Measurements from ENCODE around the gene S100A1.
"Not testable (repeated sequence)": the region's sequence is repeated elsewhere in the genome, so short reads cannot be mapped to it uniquely, and the experiment has no call there.

- TF ChIP-seq CTCF (IDR thresholded peaks at IDR 0.05); POLR2A (IDR thresholded peaks at IDR 0.05); POLR2AphosphoS5 (IDR thresholded peaks at IDR 0.05); EP300 (IDR thresholded peaks at IDR 0.05; ENCODE audit: low read depth): not testable (repeated sequence)
Observed at GRCh38 chr1:153668672-153669071, 40.4 kb downstream of the S100A1 start.
